Fibroblast of mammary gland (primary cell): ENCODE measurements around the gene ACOX3.
"Not testable (repeated sequence)": the region's sequence is repeated elsewhere in the genome, so short reads cannot be mapped to it uniquely, and the experiment has no call there.

Experiments used
- DNase-seq: peaks from one replicate; pipeline ENCODE4 v3.0.0-alpha.2; 2010; ENCODE audit warnings: low read depth
- H3K4me3 ChIP-seq: 2 replicates; pipeline ENCODE4 v1.5.1; 2011; ENCODE audit warnings: low read depth, mild to moderate bottlenecking, low read length, moderate library complexity; ENCODE audit not compliant: control insufficient read depth
- TF ChIP-seq, protein P1 (sequence below): conservative IDR thresholded peaks from 2 replicates; pipeline ENCODE4 v1.5.1; 2011; ENCODE audit warnings: low read depth, low read length, inconsistent platforms; ENCODE audit not compliant: control insufficient read depth, insufficient read depth

The ACOX3 gene

DNA sequence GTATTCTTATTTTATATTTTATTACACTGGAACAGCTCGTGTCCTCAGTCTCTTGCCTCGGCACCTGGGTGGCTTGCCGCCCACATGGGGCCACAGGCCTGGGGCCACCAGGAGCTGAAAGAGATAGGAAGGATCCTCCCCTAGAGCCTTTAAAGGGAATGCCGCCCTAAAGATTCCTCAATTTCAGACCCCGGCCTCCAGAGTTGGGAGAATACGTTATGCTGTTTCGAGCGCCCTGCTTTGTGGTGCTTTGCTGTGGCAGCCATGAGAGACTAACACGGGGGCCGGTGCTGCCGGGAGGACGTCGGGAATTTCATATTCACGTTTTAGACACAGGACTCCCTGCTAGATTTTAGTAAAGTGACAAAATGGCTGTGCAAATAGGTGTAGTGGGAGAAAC lies 33.2 kb downstream of the ACOX3 start:
- no peak for DNase-seq
- H3K4me3 ChIP-seq = no peak overlapping the region
- TF ChIP-seq, protein P1, sequence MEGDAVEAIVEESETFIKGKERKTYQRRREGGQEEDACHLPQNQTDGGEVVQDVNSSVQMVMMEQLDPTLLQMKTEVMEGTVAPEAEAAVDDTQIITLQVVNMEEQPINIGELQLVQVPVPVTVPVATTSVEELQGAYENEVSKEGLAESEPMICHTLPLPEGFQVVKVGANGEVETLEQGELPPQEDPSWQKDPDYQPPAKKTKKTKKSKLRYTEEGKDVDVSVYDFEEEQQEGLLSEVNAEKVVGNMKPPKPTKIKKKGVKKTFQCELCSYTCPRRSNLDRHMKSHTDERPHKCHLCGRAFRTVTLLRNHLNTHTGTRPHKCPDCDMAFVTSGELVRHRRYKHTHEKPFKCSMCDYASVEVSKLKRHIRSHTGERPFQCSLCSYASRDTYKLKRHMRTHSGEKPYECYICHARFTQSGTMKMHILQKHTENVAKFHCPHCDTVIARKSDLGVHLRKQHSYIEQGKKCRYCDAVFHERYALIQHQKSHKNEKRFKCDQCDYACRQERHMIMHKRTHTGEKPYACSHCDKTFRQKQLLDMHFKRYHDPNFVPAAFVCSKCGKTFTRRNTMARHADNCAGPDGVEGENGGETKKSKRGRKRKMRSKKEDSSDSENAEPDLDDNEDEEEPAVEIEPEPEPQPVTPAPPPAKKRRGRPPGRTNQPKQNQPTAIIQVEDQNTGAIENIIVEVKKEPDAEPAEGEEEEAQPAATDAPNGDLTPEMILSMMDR = no peak

GRCh38 chr4:8406887-8407286 lies 33.6 kb downstream of the ACOX3 start:
- not testable (repeated sequence) for H3K4me3 ChIP-seq
- TF ChIP-seq, protein P1 = peak; percentile 33
- peak; percentile 41 for DNase-seq

DNA sequence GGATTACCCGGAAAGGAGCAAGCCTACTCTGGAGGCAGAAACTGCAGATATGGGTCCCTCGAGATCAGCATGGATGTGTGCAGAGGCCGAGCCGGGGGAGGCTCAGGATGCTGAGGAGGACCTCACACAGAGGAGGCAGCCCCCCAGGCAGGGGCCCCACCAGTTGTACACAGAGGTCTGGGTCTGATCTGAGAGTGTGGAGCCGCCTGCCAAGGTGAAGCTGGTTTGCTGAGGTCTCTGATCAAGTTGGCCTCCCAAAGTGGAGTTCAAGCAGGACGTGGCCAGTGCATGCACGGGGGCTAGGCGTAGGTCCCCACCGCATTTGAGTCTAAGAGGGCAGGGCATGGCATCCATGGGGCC lies 35.0 kb downstream of the ACOX3 start:
- TF ChIP-seq, protein P1 = no peak
- DNase-seq = no peak
- no peak overlapping the region for H3K4me3 ChIP-seq

DNA sequence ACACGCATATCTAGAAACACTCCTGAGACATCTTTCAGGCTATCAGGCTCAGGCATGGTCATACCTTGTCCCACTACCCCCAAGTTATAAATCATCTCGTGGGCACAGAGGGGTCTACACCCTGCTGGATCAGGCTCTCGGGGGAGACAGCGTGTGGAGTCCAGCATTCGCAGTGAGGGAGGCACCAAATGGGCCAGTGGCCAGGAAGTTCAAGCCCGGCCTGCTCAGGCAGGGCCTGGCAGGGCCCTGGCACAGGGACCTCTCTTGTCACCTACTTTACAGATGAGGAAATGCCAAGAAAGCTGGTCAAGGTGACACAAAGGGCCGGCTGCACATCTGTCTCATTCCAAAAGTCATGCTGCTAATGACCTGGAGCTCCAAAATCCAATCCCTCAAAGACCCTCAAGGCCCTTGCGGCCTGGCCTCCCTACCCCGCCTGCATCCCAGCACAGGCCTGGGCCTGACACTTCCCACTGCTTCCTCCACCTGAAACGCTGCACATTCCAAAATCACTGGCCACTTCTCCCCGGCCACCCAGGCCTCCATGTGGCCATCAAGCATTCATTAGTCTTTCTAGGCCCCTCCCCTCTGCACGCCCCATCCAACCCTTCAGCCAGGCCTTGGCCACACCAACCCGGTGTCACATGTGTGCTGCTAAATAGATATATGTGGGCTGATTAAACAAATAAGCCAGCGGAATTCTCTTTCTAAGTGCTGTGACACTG lies 35.6 kb downstream of the ACOX3 start:
- no peak for DNase-seq
- no peak overlapping the region for H3K4me3 ChIP-seq
- TF ChIP-seq, protein P1 = no peak

- no peak for DNase-seq
- H3K4me3 ChIP-seq = no peak overlapping the region
- TF ChIP-seq, protein P1 = no peak
These were observed 36.5 kb downstream of the ACOX3 start for GRCh38 chr4:8403976-8404375.

DNA sequence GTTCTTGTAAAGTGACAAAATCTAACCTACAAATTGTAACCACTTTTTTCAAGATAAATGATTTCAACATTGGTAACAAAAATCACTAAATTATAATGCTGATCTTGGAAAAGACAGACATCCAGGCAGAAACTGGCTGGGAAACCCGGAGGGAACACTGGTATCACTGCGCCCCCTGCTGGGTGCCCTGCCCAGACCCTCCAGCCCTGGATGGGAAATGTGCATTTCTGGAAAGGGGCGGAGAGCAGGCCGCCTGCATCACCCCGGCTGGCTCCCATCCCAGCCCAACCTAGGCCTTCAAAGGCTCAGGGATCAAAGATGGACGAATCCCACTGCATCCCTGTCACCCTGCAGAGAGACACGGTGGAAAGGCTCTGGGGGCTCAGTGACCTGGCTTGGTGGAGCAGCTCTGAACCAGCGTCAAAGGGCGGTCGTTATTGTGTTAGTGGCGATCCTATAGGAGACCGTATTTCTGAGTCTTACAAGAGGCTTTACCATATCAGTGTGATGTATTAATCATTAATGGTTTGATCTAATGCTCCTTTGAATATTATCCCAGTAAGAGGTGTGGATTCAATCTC lies 37.3 kb downstream of the ACOX3 start:
- H3K4me3 ChIP-seq = no peak overlapping the region
- TF ChIP-seq, protein P1 = peak; percentile 95
- DNase-seq = peak; percentile 83

DNA sequence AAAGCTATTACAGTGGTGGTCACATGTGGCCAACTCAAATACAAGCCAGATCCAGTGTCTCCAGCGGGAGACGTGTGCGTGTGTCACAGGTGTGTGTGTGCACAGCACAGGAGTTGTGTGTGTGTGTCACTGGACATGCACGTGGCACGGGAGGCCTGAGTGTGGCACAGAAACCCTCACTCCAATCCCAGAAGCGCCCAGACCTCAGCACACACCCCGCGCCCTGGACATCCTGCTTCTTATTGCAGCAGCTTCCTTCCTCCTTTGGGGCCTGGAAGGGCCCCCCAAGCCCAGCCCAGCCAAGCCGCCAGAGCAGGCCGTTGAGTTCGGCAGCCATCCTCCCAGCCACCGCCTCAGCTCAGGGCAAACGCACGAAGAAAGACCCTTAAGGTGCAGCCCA lies 37.9 kb downstream of the ACOX3 start:
- no peak for DNase-seq
- H3K4me3 ChIP-seq = no peak overlapping the region
- TF ChIP-seq, protein P1 = no peak
